HG03060 (cell line): ENCODE results near the gene PLEKHA7.
"Not testable (repeated sequence)": the region's sequence is repeated elsewhere in the genome, so short reads cannot be mapped to it uniquely, and the experiment has no call there.

ENCODE experiments used
- ATAC-seq: cut with Tn5 transposase; IDR thresholded peaks from one replicate; pipeline ENCODE4 v1.9.1; 2021; ENCODE audit warnings: low read depth, moderate number of reproducible peaks; ENCODE audit not compliant: unreplicated experiment

The PLEKHA7 gene

DNA sequence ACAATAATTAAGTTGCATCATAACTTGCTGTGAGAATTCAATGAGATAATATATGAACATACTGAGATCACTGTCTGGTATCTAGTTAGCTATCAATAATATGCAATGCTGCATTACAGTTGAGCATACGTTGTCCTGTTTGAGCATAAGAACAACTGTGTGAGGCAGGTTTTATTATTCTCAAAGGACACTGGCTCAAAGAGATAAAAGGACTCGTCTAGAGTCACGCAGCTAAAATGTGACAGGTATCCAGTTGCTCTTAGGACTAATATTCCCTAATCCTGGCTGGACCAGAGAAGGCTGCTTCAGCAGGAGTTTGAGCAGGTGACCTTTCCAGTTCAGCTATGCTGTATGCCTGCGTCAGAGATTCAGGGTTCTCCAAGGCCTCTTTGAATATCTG is 92.5 kb downstream of the PLEKHA7 start:
- no peak for ATAC-seq

DNA sequence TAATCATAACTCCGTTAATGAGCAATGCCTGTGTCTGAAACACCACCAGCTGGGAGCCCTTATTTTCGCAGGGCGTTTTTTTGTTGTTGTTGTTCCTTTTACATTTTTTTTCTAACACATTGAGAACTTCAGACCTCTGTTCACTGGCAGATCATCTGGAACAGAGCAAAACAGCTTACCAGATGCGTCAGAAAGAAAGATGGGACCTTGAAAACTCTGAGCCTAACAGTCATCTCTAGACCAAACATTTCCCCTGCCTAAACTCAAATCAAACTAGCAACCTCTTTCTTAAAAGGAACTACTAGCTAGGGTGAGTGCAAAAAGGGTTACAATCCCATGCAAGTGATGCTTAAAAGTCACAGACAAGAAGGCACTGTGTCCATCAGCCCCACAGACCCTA is 93.2 kb downstream of the PLEKHA7 start:
- ATAC-seq, result no peak

GRCh38 chr11:16920559-16920958 is 93.7 kb downstream of the PLEKHA7 start:
- ATAC-seq, result no peak

GRCh38 chr11:16918543-16919182 is 95.6 kb downstream of the PLEKHA7 start:
- ATAC-seq, result not testable (repeated sequence)

- no peak for ATAC-seq
These were observed 96.3 kb downstream of the PLEKHA7 start for GRCh38 chr11:16917941-16918340.

DNA sequence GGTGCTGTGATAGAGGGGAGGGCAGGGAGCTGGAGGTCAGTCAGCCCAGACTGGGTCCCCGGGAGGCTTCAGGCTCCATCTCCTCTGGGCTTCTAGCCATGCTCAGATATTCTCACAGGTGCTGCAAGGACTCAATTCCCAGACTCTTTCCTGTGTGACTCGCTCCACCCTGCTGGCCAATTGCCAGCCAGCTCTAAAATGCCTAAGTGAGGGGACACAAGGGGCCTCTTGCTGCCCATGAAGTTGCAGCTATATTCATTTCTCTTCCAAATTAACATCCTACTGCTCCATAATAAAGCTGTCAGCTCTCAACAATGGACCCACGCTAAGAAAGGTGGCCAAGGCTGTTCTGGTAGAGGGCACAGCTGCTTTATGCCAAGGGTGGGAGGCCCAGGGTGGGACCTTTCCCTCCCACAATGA is 101.5 kb downstream of the PLEKHA7 start:
- ATAC-seq, result no peak

- ATAC-seq, result no peak
These were observed 102.6 kb downstream of the PLEKHA7 start for GRCh38 chr11:16911658-16912057.

- no peak for ATAC-seq
These were observed 103.0 kb downstream of the PLEKHA7 start for GRCh38 chr11:16911186-16911585.

- peak; percentile 63 for ATAC-seq
These were observed 104.7 kb downstream of the PLEKHA7 start for GRCh38 chr11:16909359-16910035.

- no peak for ATAC-seq
These were observed 108.8 kb downstream of the PLEKHA7 start for GRCh38 chr11:16905375-16905774.

- ATAC-seq, result not testable (repeated sequence)
These were observed 109.5 kb downstream of the PLEKHA7 start for GRCh38 chr11:16904761-16905160.

- ATAC-seq, result peak; percentile 59
These were observed 111.3 kb downstream of the PLEKHA7 start for GRCh38 chr11:16902781-16903378.

DNA sequence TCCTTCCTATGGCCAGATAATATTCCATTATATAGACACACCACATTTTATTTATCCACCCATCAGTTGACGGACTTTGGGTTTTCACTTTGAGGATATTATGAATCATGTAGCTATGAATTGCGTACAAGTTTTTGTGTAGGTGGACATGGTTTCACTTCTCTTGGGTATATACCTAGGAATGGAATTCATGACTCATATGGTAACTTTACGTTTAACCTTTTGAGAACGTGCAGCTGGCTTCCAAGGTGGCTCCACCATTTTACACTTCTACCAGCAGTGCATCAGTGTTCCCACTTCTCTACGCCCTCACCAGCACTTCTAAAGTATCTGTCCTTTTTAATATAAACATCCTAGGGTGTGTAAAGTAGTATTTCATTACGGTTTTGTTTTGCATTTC is 112.0 kb downstream of the PLEKHA7 start:
- peak; percentile 76 for ATAC-seq

GRCh38 chr11:16900491-16900890 is 113.7 kb downstream of the PLEKHA7 start:
- ATAC-seq, result no peak

DNA sequence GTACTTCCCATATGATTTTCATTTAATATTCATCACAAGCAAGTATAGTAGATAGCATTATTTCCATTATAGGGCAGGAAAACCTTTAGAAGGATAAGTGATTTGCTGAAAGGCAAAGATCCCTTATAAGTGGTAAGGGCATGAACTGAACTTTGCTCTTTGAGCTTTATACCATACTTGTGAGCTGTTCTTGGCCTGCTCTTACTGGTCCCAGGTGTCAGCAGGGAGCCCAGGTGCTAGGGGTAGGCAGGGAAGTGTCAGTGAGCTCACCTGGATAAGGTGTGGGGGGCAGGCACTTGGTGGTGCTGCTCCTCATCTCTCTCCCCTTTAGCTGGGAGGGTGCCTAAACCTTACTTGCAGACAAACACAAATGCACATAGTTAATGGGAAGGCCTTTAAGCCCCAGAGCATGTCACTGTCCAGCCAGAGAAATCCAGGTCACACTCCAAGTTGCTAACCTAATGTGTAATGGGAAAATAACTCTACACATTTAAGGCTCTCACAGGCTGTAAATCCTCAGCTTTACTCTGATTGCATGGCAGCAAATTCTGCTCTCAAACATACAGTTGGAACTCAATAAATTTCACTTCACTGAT is 114.4 kb downstream of the PLEKHA7 start:
- ATAC-seq, result no peak

- ATAC-seq, result no peak
These were observed 115.8 kb downstream of the PLEKHA7 start for GRCh38 chr11:16898274-16898985.

GRCh38 chr11:16897470-16898061 is 116.6 kb downstream of the PLEKHA7 start:
- ATAC-seq, result no peak

- ATAC-seq, result no peak
These were observed 117.3 kb downstream of the PLEKHA7 start for GRCh38 chr11:16896729-16897469.

- no peak for ATAC-seq
These were observed 118.9 kb downstream of the PLEKHA7 start for GRCh38 chr11:16895306-16895705.
